PC-9 (cell line): ENCODE data around the gene CLDN17. TPM values are rescaled to one million over a fixed set of nuclear protein-coding genes. Genes with fewer than 3 reads are reported as not detected.

Experiments used
- BruUV-seq: library from RNA; stranded (reverse); fragments of 400-500 nt; replicated peaks from 2 replicates; lab custom pipeline; 2021; lab: Mats Ljungman, UMichigan
- CTCF ChIA-PET: fragments of 300-600 bp; sonication (Branson Sonifier 250); formaldehyde crosslinking; loops from one replicate; lab custom pipeline; 2022; ENCODE audit warnings: antibody characterized with exemption; lab: Charles Lee
- POLR2A ChIA-PET: fragments of 300-600 bp; sonication (Branson Sonifier 250); formaldehyde crosslinking; loops from one replicate; lab custom pipeline; 2022; ENCODE audit warnings: antibody characterized with exemption; ENCODE audit not compliant: unreplicated experiment; lab: Charles Lee
- DNase-seq, 2 experiments: peaks; one replicate each; pipeline versions ENCODE4 v3.0.0 to v3.0.0-alpha.2; 2015 to 2022; ENCODE audit warnings: mixed read lengths in 1 of 2
- H2AFZ ChIP-seq: fragments of 200-600 bp; sonication (generic); 2 replicates; pipeline ENCODE4 v1.8.1; 2017; ENCODE audit warnings: antibody characterized with exemption
- H3F3A ChIP-seq: fragments of 200-600 bp; sonication (generic); 2 replicates; pipeline ENCODE4 v1.8.1; 2017; ENCODE audit warnings: antibody characterized with exemption, mild to moderate bottlenecking, low read depth; ENCODE audit not compliant: insufficient read depth
- H3K27ac ChIP-seq: fragments of 200-600 bp; sonication (generic); 2 replicates; pipeline ENCODE4 v1.6.1; 2016; ENCODE audit warnings: mixed run types
- H3K27me3 ChIP-seq: fragments of 200-600 bp; sonication (generic); 2 replicates; pipeline ENCODE4 v1.6.1; 2016; ENCODE audit warnings: low read depth, mixed run types; ENCODE audit not compliant: insufficient read depth
- H3K36me3 ChIP-seq: fragments of 200-600 bp; sonication (generic); 2 replicates; pipeline ENCODE4 v1.6.1; 2016; ENCODE audit warnings: low read depth, mixed run types
- H3K4me1 ChIP-seq: fragments of 200-600 bp; sonication (generic); replicated peaks from 2 replicates; pipeline ENCODE4 v1.6.1; 2016; ENCODE audit warnings: mixed run types; ENCODE audit not compliant: insufficient read depth
- H3K4me2 ChIP-seq: fragments of 200-600 bp; sonication (generic); 2 replicates; pipeline ENCODE4 v1.6.1; 2017; ENCODE audit warnings: mixed run types
- H3K4me3 ChIP-seq: fragments of 200-600 bp; sonication (generic); 2 replicates; pipeline ENCODE4 v1.6.1; 2016; ENCODE audit warnings: mixed run types
- H3K79me2 ChIP-seq: fragments of 200-600 bp; sonication (generic); 2 replicates; pipeline ENCODE4 v1.6.1; 2017; ENCODE audit warnings: low read depth, mixed run types
- H3K9me2 ChIP-seq: fragments of 200-600 bp; sonication (generic); 2 replicates; pipeline ENCODE4 v1.8.1; 2017; ENCODE audit warnings: mild to moderate bottlenecking; ENCODE audit not compliant: insufficient read depth
- H3K9me3 ChIP-seq: fragments of 200-600 bp; sonication (generic); 2 replicates; pipeline ENCODE4 v1.8.1; 2016; ENCODE audit warnings: low read depth; ENCODE audit not compliant: insufficient read depth
- H4K20me1 ChIP-seq: fragments of 200-600 bp; sonication (generic); 2 replicates; pipeline ENCODE4 v1.8.1; 2017; ENCODE audit not compliant: insufficient read depth
- CTCF ChIP-seq: fragments of 200-600 bp; sonication (generic); conservative IDR thresholded peaks from 2 replicates; pipeline ENCODE4 v1.6.1; 2017; ENCODE audit warnings: mixed run types, antibody characterized with exemption, mild to moderate bottlenecking, moderate library complexity
- EZH2 ChIP-seq: fragments of 200-600 bp; sonication (generic); IDR thresholded peaks from 2 replicates; pipeline ENCODE4 v1.8.0; 2017; ENCODE audit warnings: antibody characterized with exemption, low read depth
- intact Hi-C: fragments of 100-400 bp; cut with micrococcal nuclease; formaldehyde crosslinking; loops from one replicate; pipeline ENCODE4 v1.10.0; 2022; ENCODE audit not compliant: unreplicated experiment
- total RNA-seq: library from RNA; stranded (reverse); gene quantifications from 2 replicates; pipeline ENCODE4 v1.2.3, GENCODE V29; 2021

CLDN17 gene
- total RNA-seq, 1 experiment from 2014 or later = not detected

GRCh38 chr21:30190554-30190953, 23.9 kb upstream of the CLDN17 start:
- H3K79me2 ChIP-seq = no peaks in the 10 kb centered on the region
- BruUV-seq = no TSS peak
- no peaks in the 10 kb centered on the region for H3K9me2 ChIP-seq
- no peak for TF ChIP-seq EZH2
- no peak for TF ChIP-seq CTCF
- POLR2A ChIA-PET = no interaction called here
- no peaks in the 10 kb centered on the region for H3K27me3 ChIP-seq
- no peak for DNase-seq
- H3F3A ChIP-seq = no peaks in the 10 kb centered on the region
- no peak overlapping the region for H3K4me3 ChIP-seq
- H3K9me3 ChIP-seq = no peaks in the 10 kb centered on the region
- no peaks in the 10 kb centered on the region for H4K20me1 ChIP-seq
- H3K4me2 ChIP-seq = no peak overlapping the region
- CTCF ChIA-PET = no interaction called here
- no peaks in the 10 kb centered on the region for H3K4me1 ChIP-seq
- intact Hi-C loops = no loop called here
- no peaks in the 10 kb centered on the region for H3K36me3 ChIP-seq
- no peak overlapping the region for H2AFZ ChIP-seq
- no peak overlapping the region for H3K27ac ChIP-seq

GRCh38 chr21:30189773-30190172, 23.2 kb upstream of the CLDN17 start:
- H3K4me3 ChIP-seq = no peak overlapping the region
- DNase-seq = no peak
- no peaks in the 10 kb centered on the region for H3K4me1 ChIP-seq
- no peaks in the 10 kb centered on the region for H4K20me1 ChIP-seq
- ChIA-PET POLR2A (no interaction called here), CTCF (no interaction called here)
- BruUV-seq = no TSS peak
- no peak overlapping the region for H3K4me2 ChIP-seq
- intact Hi-C loops = no loop called here
- H3K9me2 ChIP-seq = no peaks in the 10 kb centered on the region
- TF ChIP-seq CTCF = no peak
- no peak for TF ChIP-seq EZH2
- no peak overlapping the region for H2AFZ ChIP-seq
- H3K36me3 ChIP-seq = no peaks in the 10 kb centered on the region
- no peaks in the 10 kb centered on the region for H3F3A ChIP-seq
- H3K9me3 ChIP-seq = no peaks in the 10 kb centered on the region
- no peak overlapping the region for H3K27ac ChIP-seq
- no peaks in the 10 kb centered on the region for H3K27me3 ChIP-seq
- no peaks in the 10 kb centered on the region for H3K79me2 ChIP-seq

GRCh38 chr21:30186242-30186641, 19.6 kb upstream of the CLDN17 start:
- Histone ChIP-seq H2AFZ (no peak overlapping the region), H3K27ac (no peak overlapping the region), H3K9me3 (no peaks in the 10 kb centered on the region), H3K4me2 (no peak overlapping the region), H3F3A (no peaks in the 10 kb centered on the region), H3K36me3 (no peaks in the 10 kb centered on the region), H3K4me1 (no peaks in the 10 kb centered on the region), H3K79me2 (no peaks in the 10 kb centered on the region), H3K27me3 (no peaks in the 10 kb centered on the region), H3K9me2 (no peaks in the 10 kb centered on the region), H4K20me1 (no peaks in the 10 kb centered on the region), H3K4me3 (no peak overlapping the region)
- no TSS peak for BruUV-seq
- no peak for DNase-seq
- ChIA-PET POLR2A (no interaction called here), CTCF (no interaction called here)
- intact Hi-C loops = no loop called here
- no peak for TF ChIP-seq CTCF
- TF ChIP-seq EZH2 = no peak
